OCI-LY1 (cell line): Measurements from ENCODE around the gene MAP2K6.

Experiments used
- EZH2 ChIP-seq: fragments of 200-600 bp; sonication (generic), shearing (Covaris generic); IDR thresholded peaks from 2 replicates; pipeline ENCODE4 v1.8.0; 2017; ENCODE audit warnings: borderline replicate concordance, mixed run types, mild to moderate bottlenecking, antibody characterized with exemption, low read length, moderate library complexity, mixed read lengths
- TF ChIP-seq, protein P1 (sequence below): fragments of 200-600 bp; sonication (generic), shearing (Covaris generic); IDR thresholded peaks from 2 replicates; pipeline ENCODE4 v1.5.1; 2017; ENCODE audit warnings: mild to moderate bottlenecking, antibody characterized with exemption, low read length, moderate library complexity, mixed read lengths

DNA sequence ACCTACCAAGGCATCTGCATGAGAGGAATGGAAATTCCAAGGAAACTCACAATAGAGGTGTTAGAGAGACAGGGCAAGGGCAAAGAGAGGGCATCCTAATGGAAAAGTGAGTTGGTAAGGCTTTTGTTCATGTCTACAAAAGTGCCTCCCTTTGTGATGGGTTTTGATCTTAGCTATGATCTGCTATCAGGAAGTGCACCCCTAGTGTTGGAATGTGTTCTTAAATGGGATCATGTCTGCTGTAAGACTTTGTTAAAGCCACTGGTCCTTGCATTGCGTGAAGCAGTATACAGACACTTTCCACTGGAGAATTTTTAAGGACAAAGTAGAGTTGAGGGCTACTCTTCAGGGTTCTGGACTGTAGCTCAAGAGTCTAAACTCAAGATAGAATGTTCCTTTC, 92.0 kb downstream of the MAP2K6 start:
- TF ChIP-seq, protein P1, sequence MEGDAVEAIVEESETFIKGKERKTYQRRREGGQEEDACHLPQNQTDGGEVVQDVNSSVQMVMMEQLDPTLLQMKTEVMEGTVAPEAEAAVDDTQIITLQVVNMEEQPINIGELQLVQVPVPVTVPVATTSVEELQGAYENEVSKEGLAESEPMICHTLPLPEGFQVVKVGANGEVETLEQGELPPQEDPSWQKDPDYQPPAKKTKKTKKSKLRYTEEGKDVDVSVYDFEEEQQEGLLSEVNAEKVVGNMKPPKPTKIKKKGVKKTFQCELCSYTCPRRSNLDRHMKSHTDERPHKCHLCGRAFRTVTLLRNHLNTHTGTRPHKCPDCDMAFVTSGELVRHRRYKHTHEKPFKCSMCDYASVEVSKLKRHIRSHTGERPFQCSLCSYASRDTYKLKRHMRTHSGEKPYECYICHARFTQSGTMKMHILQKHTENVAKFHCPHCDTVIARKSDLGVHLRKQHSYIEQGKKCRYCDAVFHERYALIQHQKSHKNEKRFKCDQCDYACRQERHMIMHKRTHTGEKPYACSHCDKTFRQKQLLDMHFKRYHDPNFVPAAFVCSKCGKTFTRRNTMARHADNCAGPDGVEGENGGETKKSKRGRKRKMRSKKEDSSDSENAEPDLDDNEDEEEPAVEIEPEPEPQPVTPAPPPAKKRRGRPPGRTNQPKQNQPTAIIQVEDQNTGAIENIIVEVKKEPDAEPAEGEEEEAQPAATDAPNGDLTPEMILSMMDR, result peak; percentile 30; the same call in 1 of the 2 replicates
- TF ChIP-seq EZH2, result no peak
